GM18907 (cell line): ENCODE measurements around the gene DNAJC7.

Experiments used
- ATAC-seq: cut with Tn5 transposase; IDR thresholded peaks from one replicate; pipeline ENCODE4 v1.9.1; 2021; ENCODE audit warnings: mild to moderate bottlenecking, moderate library complexity; ENCODE audit not compliant: unreplicated experiment

DNAJC7 gene, protein sequence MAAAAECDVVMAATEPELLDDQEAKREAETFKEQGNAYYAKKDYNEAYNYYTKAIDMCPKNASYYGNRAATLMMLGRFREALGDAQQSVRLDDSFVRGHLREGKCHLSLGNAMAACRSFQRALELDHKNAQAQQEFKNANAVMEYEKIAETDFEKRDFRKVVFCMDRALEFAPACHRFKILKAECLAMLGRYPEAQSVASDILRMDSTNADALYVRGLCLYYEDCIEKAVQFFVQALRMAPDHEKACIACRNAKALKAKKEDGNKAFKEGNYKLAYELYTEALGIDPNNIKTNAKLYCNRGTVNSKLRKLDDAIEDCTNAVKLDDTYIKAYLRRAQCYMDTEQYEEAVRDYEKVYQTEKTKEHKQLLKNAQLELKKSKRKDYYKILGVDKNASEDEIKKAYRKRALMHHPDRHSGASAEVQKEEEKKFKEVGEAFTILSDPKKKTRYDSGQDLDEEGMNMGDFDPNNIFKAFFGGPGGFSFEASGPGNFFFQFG

DNA sequence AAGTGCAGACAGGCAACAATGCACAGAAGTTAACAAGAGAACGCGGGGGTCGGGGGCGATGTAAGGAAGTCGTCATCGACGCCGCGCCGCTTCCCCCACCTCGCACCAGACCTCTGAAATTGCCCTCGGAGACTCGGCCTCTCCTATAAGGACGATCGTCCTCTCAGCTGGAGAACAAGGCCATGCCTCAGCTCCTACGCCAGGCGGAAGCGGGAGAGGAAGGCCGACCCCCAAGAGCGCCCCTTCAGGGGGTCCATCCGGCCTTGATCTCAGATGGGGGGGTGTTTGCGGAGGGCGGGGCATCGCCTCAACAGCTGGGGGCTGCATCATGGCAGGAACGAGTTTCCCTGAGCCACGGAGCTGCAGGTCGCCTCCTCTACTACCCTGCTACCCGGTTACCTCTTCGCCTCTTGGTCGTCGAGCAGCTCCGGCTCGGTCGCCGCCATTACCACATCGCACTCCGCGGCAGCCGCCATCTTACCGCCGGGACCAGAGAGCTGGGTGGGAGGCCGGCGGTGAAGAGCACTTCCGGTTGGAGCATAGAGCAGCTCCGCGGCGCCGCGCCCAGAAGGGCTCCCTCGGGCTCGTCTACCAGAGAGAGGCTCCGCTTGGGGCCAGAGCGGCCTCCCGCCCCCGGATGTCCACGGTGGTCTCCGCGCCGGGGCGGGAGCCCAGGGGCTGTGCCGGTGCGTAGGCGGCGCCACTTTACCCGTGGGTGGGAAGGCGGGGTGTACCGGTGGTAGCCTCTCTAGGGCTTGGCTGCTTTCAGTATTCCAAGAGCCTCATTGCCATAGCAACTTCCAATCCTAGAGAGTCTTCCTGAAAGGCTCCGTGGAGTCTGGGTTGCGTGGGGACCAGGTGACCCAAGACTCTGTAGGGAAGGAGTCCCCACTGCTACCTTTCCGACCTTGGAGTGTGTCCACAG, at the start of gene DNAJC7:
DNAJC7 (minus strand) TSS at position 499 of the 925 bp plus-strand sequence; CDS start at position 476, 23 bp downstream.
- peak; percentile 78 for ATAC-seq

DNA sequence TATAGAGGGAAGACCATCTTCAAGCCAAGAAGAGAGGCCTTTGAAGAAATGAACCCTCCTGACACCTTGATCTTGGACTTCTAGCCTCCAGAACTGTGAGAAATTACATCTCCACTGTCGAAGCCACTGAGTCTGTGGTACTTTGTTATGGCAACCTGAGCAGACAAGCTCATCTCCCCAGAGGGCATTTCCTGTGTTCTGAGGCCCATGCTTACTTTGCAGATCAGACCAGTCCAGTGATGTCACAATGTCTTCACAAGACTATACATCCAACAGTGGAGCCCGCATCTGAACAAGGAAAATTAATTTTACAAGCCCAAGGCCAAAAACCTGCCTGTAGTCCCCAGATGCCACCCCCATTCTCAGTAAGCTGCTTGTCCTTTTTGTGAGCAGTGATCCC, 48.0 kb upstream of the DNAJC7 start:
- no peak for ATAC-seq

DNA sequence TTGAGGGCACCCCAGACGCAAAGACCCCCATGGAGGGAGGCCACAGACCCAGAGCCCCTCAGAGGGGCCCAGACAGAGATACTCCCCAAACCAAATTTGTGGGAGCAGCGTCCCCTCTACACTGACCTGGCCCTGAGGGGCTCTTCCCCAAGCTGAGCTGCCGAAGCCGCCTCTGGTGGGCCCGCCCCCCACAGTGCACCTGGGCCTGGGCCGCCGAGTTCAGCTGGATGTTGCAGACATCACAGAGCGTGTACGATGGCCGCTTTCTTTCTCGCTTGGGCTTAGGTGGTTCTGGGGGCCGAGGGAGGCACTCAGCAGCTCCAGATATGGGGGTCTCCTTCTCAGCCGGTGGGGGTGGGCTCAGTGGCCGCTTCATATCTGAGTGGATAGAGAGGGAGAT, 45.4 kb upstream of the DNAJC7 start:
- no peak for ATAC-seq

DNA sequence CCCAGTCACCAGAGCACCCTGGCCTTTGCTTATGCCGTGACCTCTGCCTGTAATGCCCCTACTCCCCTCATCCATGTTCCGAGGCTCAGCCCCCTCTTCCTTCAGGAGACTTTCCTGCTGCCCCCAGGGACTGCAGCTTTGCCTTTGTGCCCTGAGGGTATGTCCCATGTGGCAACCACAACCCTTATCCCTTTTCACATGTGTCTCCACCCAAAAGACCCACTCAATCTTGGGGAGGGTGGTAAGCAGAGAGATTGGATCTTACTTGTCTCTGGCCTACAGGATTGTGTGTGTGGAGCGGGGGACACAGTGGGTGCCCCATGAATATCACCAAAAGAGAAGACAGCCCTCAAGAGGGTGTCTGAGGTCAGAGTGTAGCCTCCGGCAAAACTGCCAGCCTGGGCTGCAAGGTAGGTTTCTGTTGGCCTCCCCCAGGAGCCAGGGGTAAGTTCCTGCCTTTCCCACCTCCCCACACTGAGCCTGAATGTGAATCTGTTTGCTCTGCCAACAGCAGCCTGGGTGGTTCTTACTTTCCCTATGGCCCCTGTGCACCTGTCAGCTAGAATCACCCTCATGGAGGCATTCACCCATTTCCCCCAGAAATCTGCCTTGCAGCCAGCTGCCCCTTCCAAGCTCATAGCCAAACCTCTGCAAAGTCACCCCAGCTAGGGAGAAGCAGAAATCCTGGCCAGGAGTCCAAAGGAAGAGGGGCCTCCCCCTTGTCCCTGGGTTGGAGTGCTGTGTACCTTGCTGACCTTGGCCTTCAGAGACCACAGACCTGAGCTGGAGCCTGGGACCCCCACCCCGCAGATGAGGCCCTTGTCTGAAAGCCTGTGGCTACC, 44.6 kb upstream of the DNAJC7 start:
- ATAC-seq = no peak

DNA sequence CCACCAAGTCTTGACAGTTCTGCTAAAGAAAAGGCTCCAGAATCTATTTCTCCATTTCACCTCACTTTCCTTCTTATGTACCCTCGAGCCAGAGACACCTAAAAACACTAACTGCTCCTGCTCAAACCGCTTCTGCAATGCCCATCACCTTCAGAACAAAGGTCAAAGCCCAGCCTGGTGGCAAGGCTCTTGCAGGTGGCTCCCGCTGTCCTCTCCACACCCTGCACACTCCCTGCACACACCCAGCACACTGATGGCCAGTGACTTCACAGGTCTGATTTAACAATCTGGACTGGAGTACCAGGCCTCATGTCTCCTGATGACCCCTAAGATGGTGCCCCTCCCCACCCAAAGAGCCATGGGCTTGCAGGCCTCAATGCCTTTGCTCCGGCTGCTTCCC, 43.0 kb upstream of the DNAJC7 start:
- no peak for ATAC-seq

DNA sequence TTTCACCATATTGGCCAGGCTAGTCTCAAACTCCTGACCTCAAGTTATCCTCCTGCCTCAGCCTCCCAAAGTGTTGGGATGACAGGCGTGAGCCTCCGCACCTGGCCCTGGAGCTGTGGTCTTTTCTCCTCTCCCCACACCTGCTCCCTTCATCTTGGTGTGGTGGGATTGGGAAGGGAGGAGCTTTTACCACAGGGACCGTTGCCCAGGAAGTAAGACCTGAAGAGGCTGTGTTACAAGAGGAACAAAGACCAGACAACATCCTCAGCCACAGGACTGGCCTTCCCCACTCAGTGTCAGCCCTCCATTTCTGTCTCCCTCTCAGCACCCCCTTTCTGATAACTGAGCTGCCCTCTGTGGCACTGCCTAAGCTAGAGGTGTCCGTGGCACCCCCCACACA, 42.6 kb upstream of the DNAJC7 start:
- no peak for ATAC-seq

DNA sequence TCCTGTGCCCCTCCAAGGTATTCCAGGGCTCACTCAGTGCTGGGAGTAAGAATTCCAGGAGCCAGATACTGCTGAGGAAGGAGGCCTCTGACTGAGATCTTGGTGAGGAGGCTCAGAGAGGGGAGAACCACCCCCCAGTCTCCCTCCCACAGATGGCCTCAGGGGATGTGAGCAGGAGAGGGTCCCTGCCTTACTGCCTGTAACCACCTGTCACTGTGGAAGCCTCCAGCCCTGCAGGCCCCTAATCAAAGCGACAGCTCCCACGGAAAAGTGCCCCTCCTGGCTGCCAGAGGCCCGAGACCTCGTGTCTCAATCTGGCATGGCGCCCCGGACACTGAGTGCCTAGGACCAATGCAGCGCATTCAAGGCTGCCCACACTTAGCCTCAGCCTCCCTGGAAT, 40.8 kb upstream of the DNAJC7 start:
- no peak for ATAC-seq

DNA sequence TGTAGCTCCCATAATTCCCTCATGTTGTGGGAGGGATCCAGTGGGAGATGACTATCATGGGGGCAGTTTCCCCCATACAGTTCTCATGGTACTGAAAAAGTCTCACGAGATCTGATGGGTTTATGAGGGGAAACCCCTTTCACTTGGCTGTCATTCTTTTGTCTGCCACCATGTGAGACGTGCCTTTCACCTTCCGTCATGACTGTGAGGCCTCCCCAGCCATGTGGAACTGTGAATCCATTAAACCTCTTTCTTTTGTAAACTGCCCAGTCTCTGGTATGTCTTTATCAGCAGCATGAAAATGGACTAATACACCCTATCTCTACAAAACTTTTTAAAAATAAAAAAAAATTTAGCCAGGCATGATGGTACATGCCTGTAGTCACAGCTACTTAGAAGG, 39.4 kb upstream of the DNAJC7 start:
- ATAC-seq = no peak

DNA sequence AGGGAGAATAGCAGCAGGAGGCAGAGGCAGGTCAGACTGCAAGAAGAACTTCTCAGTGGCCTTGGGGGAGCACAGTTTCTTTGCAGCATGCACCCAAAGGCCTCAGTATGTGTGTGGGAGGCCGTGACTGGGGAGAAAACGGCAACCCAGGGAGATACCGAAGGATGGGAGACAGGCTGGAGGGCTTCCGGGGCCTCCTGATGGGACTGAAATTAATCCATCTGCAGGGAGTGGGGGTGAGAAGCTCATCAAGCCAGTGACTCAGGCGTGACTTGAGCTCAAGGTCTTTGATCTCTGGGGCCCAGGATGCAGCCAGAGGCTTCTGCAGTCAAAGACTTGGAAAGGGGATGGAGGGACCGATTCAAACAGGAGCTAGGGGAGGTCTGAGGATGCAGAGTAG, 38.3 kb upstream of the DNAJC7 start:
- ATAC-seq = no peak

DNA sequence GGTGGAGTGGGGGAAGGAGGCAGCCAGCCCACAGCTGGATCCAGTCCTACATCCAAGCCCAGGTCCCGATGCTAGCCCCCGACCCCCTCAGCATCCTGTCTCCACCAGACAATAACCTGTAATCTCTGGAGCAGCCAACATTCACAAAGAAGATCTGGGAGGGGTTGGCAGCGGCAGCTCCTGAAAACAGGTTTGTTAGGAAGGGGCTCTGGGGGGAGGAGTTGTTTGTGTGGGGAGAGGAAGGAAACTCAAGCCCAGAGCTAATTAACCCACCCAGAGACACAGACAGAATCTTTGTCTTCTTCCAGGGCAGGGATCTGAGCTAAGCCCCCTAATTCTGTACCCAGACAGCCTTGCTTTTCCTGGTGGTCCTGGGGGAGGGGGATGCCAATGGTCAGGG, 37.8 kb upstream of the DNAJC7 start:
- ATAC-seq = no peak

DNA sequence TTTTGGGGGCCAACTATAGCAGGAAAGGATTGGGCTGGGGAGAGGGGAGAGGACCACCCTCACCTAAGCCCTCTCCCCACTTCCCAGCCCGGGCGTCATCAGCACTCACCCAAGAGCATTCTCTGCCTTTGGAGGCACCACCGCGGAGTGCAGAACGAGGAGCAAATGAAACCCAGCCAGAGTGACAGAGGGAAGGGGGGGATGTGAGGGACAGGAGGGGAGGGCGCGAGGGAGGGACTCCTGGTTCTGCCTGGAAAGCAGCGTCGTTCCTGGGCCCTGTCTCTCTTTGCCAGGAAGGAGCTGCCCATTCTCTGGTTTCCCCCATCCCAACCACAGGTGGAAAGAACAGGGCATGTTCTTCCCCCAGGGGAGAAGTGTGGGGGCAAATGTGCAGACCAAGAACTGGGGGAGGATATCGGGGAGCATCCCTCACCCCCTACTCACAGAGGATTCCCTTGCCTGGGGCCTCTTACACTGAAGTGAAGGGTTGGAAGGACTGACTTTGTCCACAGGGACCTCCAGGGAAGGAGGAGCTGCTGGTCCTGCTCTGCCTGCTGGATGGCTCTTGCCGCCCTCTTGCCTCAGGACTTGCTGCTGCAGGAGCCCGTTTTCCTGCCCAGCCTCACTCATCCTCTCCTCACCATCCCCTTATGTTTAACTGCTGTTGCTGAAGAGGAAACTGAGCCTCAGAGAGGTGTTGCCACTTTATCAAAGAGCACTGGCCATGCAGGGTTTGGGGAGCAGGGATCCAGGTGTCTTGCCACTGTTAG, 36.7 kb upstream of the DNAJC7 start:
- ATAC-seq = no peak

DNA sequence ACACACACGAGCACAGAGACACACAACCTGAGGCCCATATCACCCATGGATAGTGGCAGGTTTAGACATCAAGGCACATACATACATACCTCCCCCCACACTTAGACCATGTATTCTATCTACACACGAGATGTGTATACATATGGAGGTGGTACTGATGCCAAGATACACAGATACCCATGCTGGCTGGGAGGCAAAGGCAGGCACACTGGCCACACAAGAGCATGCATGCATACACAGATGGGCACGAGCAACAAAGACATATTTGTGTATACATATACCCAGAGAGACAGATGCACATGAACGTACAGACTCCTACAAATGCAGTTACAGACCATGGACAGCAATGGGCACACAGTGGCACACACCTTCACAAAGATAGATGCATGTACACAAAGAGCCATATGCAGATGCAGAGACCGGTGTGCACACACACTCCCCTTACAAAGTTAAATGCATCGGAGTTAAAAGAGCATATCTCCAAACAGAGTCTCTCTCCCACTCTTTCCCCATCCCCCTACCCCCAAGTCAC, 35.2 kb upstream of the DNAJC7 start:
- no peak for ATAC-seq

DNA sequence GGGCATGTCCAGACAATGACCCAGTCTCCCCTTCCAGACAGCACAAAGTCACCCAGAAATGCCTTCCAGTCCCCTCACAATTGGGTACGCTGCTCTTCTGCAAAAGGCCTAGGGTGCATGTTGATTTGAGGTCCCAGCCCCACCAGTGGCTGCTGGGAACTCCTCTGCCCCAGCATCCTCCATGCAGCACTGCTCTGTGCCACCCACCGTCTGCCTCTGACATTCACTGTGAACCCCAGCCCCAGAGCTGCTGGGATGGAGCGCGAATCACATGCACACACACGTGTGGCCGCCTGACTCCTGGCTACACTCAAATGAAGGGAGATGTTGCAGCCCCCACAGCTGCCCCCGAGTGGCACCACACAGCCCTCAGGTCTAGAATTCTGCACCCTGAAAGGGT, 34.4 kb upstream of the DNAJC7 start:
- ATAC-seq = no peak

DNA sequence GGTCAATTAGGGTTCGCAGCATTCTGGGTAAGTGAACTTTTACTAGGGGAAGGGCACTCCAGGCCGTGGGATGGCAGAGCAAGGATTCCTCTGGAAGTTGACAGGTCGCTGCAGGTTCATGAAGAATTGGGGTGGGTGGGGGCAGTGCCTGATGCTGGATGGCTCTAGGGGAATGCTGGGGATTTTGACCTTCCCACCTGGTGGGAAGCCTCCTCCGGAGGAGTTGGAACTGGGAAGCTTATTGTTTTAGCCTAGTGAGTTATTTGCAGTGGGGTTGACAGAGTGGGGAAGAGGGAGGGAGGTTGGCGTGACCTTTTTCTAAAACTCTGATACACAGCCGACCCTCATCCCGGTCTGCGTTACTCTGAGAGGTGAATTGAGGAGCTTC, 33.8 kb upstream of the DNAJC7 start:
- no peak for ATAC-seq

DNA sequence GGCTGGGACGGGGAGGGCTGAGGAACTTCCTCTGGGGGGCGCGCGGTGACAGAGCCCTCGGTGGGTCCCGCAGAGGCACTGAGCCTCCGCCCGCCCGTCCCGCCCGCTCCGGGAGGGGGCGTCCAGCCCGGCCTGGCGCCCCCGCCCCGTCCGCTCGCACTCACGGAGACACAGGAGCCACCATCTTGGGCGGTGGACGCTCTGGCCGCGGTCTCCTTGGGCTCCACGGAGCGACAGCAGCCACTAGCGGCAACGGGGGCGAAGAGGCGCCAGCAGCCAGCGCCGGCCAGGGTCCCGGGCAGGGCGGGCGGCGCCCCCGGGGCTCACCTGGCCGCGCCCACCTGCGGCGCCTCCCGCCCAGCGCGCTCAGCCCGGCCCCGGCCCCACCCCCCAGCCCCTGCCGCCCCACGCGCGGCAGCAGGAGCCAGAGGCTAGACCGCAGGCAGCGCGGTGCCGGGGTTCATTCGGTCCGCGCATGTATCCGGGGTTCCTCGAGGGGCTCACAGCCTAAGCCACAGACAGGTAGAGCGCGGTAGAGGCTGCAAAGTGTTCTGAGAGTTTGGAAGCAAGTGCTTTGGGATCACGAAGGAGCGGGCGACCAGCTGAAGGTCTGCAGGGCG, 33.3 kb upstream of the DNAJC7 start, which contains the start of gene C17orf113:
C17orf113 (minus strand) TSS at position 209 of the 620 bp plus-strand sequence. CDS start 7,225 bp downstream, outside the sequence.
- ATAC-seq = peak; percentile 51

DNA sequence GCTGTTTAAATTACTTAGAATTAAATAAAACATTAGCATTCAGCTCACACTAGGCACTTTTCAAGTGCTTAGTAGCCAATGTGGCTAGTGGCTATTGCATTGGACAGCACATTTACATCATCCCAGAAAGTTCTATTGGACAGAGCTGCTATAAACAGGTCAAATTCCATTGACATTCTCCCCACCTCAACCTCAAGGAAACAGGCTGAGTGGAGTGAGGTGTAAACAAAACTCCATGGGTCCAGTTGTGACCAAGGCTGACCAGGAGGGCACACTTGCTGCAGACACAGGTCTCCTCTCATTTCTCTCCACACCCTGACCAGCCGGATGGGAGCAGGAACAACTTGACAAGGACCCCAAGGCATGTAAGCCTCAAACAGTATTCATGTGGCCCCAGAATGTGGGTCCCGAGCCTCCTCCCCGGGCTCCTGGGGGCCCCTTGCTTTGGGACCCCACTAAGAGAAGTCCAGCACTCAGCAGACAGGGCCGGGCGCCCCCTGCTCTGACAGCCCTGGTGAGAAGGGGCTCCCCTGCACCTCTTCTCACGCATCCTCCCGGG, 32.7 kb upstream of the DNAJC7 start:
- ATAC-seq = no peak

DNA sequence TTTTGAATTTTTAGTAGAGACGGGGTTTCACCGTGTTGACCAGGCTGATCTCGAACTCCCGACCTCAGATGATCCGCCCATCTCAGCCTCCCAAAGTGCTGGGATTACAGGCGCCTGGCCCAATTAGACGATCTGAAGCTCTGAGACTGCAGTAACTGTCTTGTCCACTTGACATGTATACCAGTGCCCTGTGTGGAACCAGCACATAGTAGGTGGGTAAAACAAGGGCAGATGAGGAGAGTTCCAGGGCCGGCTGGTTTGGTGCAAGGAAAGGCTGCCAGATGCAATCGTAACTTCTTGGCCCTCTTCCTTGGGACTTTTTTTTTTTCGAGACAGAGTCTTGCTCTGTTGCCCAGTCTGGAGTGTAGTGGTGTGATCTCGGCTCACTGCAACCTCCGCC, 30.1 kb upstream of the DNAJC7 start:
- ATAC-seq = no peak

DNA sequence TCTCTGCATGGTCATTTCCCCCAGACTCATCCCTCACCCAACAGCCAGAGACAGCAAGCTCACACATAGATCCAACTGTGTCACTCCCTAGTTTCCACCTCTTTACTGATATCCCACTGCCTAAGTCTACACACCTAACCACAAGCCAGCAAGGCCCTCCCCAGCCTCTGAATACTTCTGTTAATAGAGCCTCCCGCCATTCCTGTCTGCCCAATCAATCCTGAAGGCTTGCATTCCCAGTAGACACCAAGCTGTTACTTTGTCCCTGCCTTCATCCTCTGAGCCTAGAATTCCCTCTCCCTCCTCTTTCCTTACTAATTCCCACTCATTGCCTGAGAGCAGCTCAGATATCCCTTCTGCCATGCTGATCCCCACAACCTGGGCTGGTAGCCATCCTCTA, 28.5 kb upstream of the DNAJC7 start:
- no peak for ATAC-seq
